IPS-11a (cell line): ENCODE data around the gene UVRAG.

Experiments used
- H3K4me3 ChIP-seq: one replicate; pipeline ENCODE4 v1.5.1; 2013; ENCODE audit warnings: low read depth, low read length, control low read depth

UVRAG gene

GRCh38 chr11:75996523-75997442 lies 181.8 kb downstream of the UVRAG start:
- no peak overlapping the region for H3K4me3 ChIP-seq

- H3K4me3 ChIP-seq = no peak overlapping the region
Measured at GRCh38 chr11:76004400-76004799, 189.4 kb downstream of the UVRAG start.

- H3K4me3 ChIP-seq = no peak overlapping the region
Measured at GRCh38 chr11:76005756-76006155, 190.7 kb downstream of the UVRAG start.

- H3K4me3 ChIP-seq = no peak overlapping the region
Measured at GRCh38 chr11:76007166-76007565, 192.2 kb downstream of the UVRAG start.

DNA sequence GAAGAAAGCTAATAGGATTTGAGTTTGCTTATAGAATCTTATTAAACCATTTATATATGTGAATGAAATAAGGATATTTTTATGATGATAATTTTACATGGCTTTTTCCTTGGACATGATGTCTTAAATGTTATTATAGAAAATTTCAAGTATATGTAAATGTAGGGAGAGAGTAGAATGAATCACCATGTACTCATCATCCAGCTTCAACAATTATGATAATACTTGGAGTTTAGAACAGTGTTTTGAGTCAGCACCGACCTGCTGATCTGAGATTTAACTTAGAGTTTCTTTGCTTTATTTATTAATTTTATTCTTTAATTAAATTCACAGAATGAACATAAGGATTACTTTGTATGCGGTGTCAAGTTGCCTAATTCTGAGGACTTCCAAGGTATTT lies 193.5 kb downstream of the UVRAG start:
- no peak overlapping the region for H3K4me3 ChIP-seq

- no peak overlapping the region for H3K4me3 ChIP-seq
Measured at GRCh38 chr11:76010051-76010450, 195.0 kb downstream of the UVRAG start.

- no peak overlapping the region for H3K4me3 ChIP-seq
Measured at GRCh38 chr11:76013526-76013925, 198.5 kb downstream of the UVRAG start.

DNA sequence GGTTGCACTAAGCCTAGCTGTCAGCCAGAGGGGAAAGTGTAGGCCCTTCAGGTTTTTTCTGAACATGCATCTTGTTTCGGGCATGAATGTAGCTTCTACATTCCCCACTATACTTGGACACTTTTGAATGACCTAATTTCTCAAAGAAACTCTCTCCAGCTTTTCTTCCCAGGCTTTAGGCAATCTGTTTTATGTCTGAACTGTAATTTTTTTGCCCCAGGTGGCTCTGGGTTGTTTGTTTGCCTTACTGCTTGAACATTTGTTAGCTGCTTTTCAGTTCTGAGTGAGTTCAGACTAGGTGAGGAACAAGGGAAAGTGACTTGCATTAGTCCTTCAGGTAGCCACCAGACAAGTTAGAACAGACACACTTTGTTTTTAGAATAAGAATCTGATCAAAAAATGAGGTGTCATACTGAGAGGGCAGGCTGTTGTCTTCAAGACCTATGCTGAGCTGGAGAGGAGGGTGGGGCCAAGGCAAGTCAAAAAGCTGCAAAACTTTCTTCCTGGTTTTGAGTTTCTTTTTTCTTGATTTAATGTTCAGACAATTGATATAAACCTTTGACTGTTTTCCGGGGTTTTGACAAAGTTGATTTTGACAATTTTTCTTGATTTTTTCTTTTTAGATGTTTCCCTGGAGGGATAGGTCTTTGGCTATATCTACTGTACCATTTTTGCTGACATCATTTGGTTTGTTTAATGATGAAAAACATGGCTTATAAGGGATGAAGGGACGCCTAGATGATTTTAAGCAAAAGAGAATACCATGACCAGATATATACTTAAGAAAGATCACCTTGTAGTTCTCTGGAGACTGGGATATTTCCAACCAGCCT lies 208.4 kb downstream of the UVRAG start:
- H3K4me3 ChIP-seq = no peak overlapping the region

GRCh38 chr11:76025068-76025467 lies 210.1 kb downstream of the UVRAG start:
- no peak overlapping the region for H3K4me3 ChIP-seq

GRCh38 chr11:76025817-76026216 lies 210.8 kb downstream of the UVRAG start:
- H3K4me3 ChIP-seq = no peak overlapping the region

DNA sequence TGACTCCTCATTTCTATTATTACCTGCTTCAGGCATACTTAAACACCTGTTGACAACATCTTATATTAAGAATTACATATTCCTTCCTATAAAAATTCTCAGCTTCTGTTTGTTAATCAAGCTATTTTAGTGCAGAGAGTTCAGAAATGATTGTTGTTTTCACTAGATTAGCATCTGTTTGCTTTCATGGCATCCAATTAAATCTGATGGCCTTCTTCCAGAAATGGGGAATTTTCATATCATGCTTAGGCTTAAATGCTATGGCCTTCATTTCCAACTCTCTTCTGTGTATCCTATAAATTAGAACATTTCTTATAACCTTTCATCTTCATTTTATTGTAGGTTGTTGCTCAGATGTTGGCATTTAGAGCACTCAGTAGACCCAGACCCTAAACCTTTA lies 211.3 kb downstream of the UVRAG start:
- H3K4me3 ChIP-seq = no peak overlapping the region

DNA sequence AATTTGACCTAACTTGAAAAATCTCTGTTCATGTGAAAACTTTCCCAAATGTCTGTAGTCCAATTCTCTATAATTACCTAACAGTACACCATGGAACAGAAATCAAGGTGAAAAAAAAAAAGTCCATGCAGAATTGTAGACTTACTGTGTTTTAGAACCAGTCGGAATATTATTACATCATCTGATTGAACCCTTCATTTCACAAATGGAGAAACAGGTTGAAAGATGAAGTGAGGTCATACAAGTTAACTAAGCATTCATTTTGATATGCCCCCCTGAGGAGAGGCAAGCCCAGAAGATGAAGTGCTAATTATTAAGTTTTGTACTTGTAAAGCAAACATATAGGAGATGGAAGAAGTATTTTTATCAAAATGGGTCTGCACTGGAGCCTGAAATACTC lies 211.9 kb downstream of the UVRAG start:
- H3K4me3 ChIP-seq = no peak overlapping the region

DNA sequence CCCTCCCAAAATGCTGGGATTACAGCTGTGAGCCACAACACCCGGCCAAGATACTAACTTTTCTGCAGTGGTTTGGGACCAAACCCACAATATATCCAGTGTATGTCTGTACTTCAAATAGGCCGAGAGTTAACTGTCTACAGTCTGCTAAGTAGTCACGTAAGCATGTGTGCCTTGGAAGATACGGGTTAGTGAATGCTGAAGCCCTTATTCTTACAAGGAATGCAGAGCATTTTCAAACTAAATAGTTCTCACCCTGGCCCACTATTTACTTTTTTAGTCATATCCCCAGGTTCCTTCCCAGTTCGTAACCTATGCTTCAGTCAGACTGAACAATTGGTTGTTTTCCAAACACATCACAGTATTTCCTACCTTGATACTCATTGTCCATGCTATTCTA lies 215.3 kb downstream of the UVRAG start:
- no peak overlapping the region for H3K4me3 ChIP-seq

DNA sequence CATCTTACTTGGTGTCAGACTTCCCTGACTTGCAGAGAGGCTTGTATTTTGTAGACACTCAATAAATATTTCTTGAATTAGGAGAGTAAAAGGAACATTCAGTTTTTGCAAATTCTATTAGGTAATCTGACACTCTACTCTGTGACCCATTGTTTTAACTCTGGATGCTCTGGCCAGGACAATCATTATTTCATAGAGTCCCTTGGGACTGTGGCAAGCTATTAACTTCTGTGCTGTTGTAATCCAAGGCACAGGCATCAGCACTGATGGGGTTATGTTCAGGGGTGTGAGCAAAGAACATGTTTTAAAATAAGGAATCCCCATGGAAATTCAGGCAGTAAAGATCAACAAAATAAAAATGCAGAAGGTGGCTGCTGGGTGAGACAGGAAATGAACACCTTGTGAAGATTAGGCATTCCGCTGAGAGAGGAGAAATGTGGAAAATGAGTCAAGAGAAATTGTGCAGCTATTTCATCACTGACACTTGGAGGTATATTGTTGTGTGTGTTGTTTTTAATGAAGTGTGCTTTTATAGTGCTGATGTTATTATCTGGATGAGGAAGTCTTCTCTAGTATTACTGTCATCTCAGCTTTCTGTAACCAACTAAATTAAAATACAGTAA lies 216.1 kb downstream of the UVRAG start:
- no peak overlapping the region for H3K4me3 ChIP-seq

GRCh38 chr11:76033699-76034098 lies 218.7 kb downstream of the UVRAG start:
- no peak overlapping the region for H3K4me3 ChIP-seq

DNA sequence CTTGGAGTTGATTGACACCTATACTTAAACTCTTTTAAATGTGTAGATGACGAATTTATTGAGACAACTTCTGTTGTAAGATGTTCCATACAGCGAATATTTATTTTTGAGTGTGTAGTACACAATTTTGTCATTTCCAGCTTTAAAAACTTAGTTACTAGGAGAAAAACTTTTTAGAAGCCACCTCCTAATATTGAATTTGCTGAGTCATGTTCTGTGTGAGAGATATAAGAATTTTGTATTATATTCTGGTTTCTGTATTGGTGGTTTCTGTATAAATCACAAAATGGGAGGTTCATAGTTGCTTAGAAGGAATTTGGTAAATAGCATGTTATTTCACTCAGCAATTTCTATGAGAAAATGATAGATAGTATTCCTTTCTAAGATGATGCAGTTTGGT lies 220.0 kb downstream of the UVRAG start:
- no peak overlapping the region for H3K4me3 ChIP-seq

GRCh38 chr11:76038608-76039007 lies 223.6 kb downstream of the UVRAG start:
- H3K4me3 ChIP-seq = no peak overlapping the region

DNA sequence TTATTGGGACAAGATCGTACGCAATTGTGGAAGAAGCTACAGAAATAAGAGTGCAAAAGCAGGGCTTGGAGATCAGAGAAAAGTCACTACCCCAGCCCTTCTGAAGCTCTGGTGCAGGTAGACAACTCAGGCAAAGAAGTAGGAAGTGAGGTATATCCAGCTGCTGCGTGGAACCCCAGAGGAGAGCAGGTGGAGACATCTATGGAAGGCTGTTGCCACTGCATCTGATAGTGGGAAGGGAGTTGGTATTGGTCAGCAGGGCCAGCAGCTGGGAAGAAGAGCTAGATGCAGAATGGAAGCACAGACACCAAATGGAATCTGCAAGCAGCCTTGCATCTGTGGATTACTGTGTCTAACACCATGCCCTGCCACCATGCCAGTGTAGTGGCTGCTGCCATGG lies 226.2 kb downstream of the UVRAG start:
- H3K4me3 ChIP-seq = no peak overlapping the region

DNA sequence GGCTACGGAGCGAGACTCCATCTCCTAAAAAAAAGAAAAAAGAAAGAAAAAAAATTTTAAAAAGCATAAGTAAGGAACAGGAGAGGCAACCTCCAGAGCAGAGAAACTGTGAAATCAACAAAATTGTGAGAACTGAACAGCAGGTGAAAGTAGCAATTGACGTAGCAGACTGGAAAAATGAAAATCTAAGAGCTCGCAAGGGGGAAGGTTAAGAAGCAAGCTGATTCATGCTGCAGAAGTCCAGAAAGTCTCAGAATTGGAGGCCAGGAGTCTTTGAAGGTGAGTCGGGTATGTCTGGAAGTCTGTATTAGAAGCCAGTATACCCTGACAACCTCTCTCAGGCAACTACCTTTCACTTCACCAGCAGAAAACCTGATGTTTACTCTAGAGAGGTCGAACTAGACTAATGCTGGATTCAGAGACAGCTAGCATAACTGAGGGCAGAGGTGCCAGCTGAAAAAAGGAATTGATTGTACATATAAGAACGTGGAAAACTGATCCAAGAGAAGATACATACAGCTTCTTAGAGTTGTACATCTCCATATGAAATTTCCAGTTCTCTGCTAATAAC lies 229.8 kb downstream of the UVRAG start:
- no peak overlapping the region for H3K4me3 ChIP-seq

- no peak overlapping the region for H3K4me3 ChIP-seq
Measured at GRCh38 chr11:76047231-76047630, 232.2 kb downstream of the UVRAG start.

DNA sequence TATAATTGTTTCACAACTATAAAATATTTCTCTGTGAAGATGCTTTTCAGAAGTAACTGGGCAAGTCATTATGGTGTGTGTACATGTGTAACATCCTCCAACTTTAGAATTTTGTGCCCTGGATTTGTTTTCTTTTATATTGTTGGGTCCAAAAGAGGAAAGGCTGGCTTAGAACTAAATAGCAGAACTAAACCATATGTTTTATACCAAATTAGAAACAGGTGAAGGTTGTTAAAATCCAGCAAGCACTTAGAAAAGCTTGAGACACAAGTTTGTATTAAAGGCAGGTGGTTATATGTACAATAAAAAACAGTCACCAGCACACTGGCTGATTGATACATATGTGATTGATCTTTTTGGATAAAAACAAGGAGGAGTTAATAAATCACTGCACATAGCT lies 232.8 kb downstream of the UVRAG start:
- no peak overlapping the region for H3K4me3 ChIP-seq
